ENCODE results near the gene TP53TG5.

The TP53TG5 gene

GRCh38 chr20:45323731-45324130 lies 54.4 kb downstream of the TP53TG5 start:
- no peak for TF ChIP-seq CTCF (IDR thresholded peaks at IDR 0.05)
- H3K4me3 ChIP-seq: no peak overlapping the region
- H3K27ac ChIP-seq: no peak overlapping the region
- no peak for DNase-seq (ENCODE audit: low spot score)

- DNase-seq (ENCODE audit: low spot score): no peak
- Histone ChIP-seq H3K4me3 (no peak overlapping the region), H3K27ac (no peak overlapping the region)
- TF ChIP-seq CTCF (IDR thresholded peaks at IDR 0.05): no peak
Observed at GRCh38 chr20:45322952-45323383, 55.2 kb downstream of the TP53TG5 start.

Data from coronary artery (tissue), 2 donors.